CD8-positive, alpha-beta memory T cell (primary cell): Measurements from ENCODE around the gene NYAP1. TPM values are rescaled to one million over a fixed set of nuclear protein-coding genes. Genes with fewer than 3 reads are reported as not detected.
A peak's percentile ranks its signal among the peaks of the same experiment; 100 is the strongest.
"Not testable (repeated sequence)": the region's sequence is repeated elsewhere in the genome, so short reads cannot be mapped to it uniquely, and the experiment has no call there.

ENCODE experiments used
- CTCF ChIA-PET: fragments of 350-600 bp; sonication (Branson Sonifier 250); formaldehyde crosslinking; loops from one replicate; lab custom pipeline; 2021; ENCODE audit warnings: antibody characterized with exemption; lab: Charles Lee
- POLR2A ChIA-PET: fragments of 350-600 bp; sonication (Branson Sonifier 250); formaldehyde crosslinking; loops from one replicate; lab custom pipeline; 2021; ENCODE audit warnings: antibody characterized with exemption; lab: Charles Lee
- DNase-seq, 5 donors: peaks; one replicate each; pipeline versions ENCODE4 v3.0.0 to v3.0.0-alpha.2; 2020 to 2022; ENCODE audit warnings: mixed read lengths in 1 of 5
- H3K27ac ChIP-seq: one replicate; pipeline ENCODE4 v1.7.0; 2013; ENCODE audit warnings: low read depth, mild to moderate bottlenecking, low read length, moderate library complexity
- H3K27me3 ChIP-seq: 2 replicates; pipeline ENCODE4 v1.7.0; 2013; ENCODE audit warnings: low read length, mild to moderate bottlenecking; ENCODE audit not compliant: insufficient read depth, poor library complexity, severe bottlenecking
- H3K36me3 ChIP-seq: 2 replicates; pipeline ENCODE4 v1.7.0; 2013; ENCODE audit warnings: mild to moderate bottlenecking, low read length, moderate library complexity; ENCODE audit not compliant: insufficient read depth
- H3K4me1 ChIP-seq: 2 replicates; pipeline ENCODE4 v1.7.0; 2013; ENCODE audit warnings: mild to moderate bottlenecking, low read length, moderate library complexity; ENCODE audit not compliant: insufficient read depth
- H3K4me3 ChIP-seq: 2 replicates; pipeline ENCODE4 v1.7.0; 2013; ENCODE audit warnings: mild to moderate bottlenecking, low read length
- H3K9me3 ChIP-seq: 2 replicates; pipeline ENCODE4 v1.7.0; 2013; ENCODE audit warnings: mild to moderate bottlenecking, low read length
- H3K27ac Mint-ChIP-seq, 8 donors: one replicate each; pipeline ENCODE4 v1.8.0; 2020 to 2021; ENCODE audit warnings: mixed read lengths in 8 of 8, mild to moderate bottlenecking in 6 of 8, inconsistent platforms in 3 of 8, moderate library complexity in 3 of 8
- H3K27me3 Mint-ChIP-seq, 2 donors: one replicate each; pipeline ENCODE4 v1.8.0; 2020 to 2021; ENCODE audit warnings: mixed read lengths in 2 of 2, mild to moderate bottlenecking in 1 of 2, moderate library complexity in 1 of 2
- H3K36me3 Mint-ChIP-seq, 3 donors: one replicate each; pipeline ENCODE4 v1.8.0; 2020 to 2021; ENCODE audit warnings: mixed read lengths in 3 of 3, inconsistent platforms in 1 of 3, mild to moderate bottlenecking in 1 of 3
- H3K4me1 Mint-ChIP-seq, 3 donors: one replicate each; pipeline ENCODE4 v1.8.0; 2020 to 2021; ENCODE audit warnings: mixed read lengths in 3 of 3, inconsistent platforms in 1 of 3, mild to moderate bottlenecking in 1 of 3
- H3K4me3 Mint-ChIP-seq, 7 donors: one replicate each; pipeline ENCODE4 v1.8.0; 2020 to 2021; ENCODE audit warnings: mixed read lengths in 7 of 7, mild to moderate bottlenecking in 6 of 7, moderate library complexity in 4 of 7, inconsistent platforms in 2 of 7
- H3K9me3 Mint-ChIP-seq, 5 donors: one replicate each; pipeline ENCODE4 v1.8.0; 2020 to 2022; ENCODE audit warnings: mixed read lengths in 5 of 5, mild to moderate bottlenecking in 3 of 5, moderate library complexity in 2 of 5, inconsistent platforms in 1 of 5
- polyA plus RNA-seq: library from polyadenylated mRNA; unstranded; fragments of 300-500 nt; fragmentation: Illumina TruSeq; gene quantifications from one replicate; pipeline ENCODE4 v1.2.3, GENCODE V29; 2021
- total RNA-seq, 2 experiments: library from RNA; stranded (reverse); gene quantifications; one replicate each; pipeline ENCODE4 v1.2.3, GENCODE V29; 2021

The NYAP1 gene
- total and polyA plus RNA-seq, 3 experiments from 2014 or later = 0.13 to 0.18 TPM; not detected in 1

- peak overlapping the region; percentile 9 to 82 (median 70) for H3K4me3 Mint-ChIP-seq
- no peaks in the 10 kb centered on the region for H3K27me3 ChIP-seq
- H3K27ac ChIP-seq = no peak overlapping the region
- peak overlapping the region in 2 of 8 donors; percentile 10 to 14 for H3K27ac Mint-ChIP-seq
- DNase-seq = no peak
- no peaks in the 10 kb centered on the region for H3K36me3 ChIP-seq
- CTCF ChIA-PET = interaction anchor here (1.0 to 4.0 kb wide), 12 partner anchors 11 to 213 kb away, joined by 3 to 20 read pairs (median 4); partner anchors contain the start of genes POP7 and TSC22D4
- H3K4me3 ChIP-seq = peak overlapping the region; percentile 32
- H3K4me1 ChIP-seq = no peaks in the 10 kb centered on the region
- POLR2A ChIA-PET = interaction anchor here (0.5 to 1.5 kb wide), 5 partner anchors 8 to 96 kb away, joined by 3 read pairs; partner anchors contain the start of gene TSC22D4
- H3K9me3 ChIP-seq = no peaks in the 10 kb centered on the region
- H3K27me3 Mint-ChIP-seq = peaks cover 2 to 3% of the 10 kb centered on the region in 2 donors
- no peaks in the 10 kb centered on the region for H3K9me3 Mint-ChIP-seq
- no peaks in the 10 kb centered on the region for H3K36me3 Mint-ChIP-seq
- H3K4me1 Mint-ChIP-seq = peaks cover 6 to 22% (median 9%) of the 10 kb centered on the region in 3 donors
Measured at GRCh38 chr7:100492738-100493475, 9.2 kb downstream of the NYAP1 start.

GRCh38 chr7:100493476-100494264 is 9.9 kb downstream of the NYAP1 start:
- POLR2A ChIA-PET = interaction anchor here (0.5 to 1.5 kb wide), 5 partner anchors 8 to 96 kb away, joined by 3 read pairs; partner anchors contain the start of gene TSC22D4

GRCh38 chr7:100496509-100496908 is 12.8 kb downstream of the NYAP1 start:
- Histone ChIP-seq H3K4me3 (no peak overlapping the region), H3K4me1 (no peaks in the 10 kb centered on the region), H3K27me3 (no peaks in the 10 kb centered on the region), H3K27ac (no peak overlapping the region), H3K36me3 (no peaks in the 10 kb centered on the region), H3K9me3 (no peaks in the 10 kb centered on the region)
- CTCF ChIA-PET = interaction anchor here (1.4 kb wide), 2 partner anchors 14 to 23 kb away, joined by 3 to 5 read pairs; no protein-coding TSS in a partner anchor
- POLR2A ChIA-PET = interaction anchor here (0.8 kb wide), 1 partner anchor 35 kb away, joined by 3 read pairs; no protein-coding TSS in a partner anchor
- Mint-ChIP-seq H3K36me3 (no peaks in the 10 kb centered on the region), H3K9me3 (no peaks in the 10 kb centered on the region), H3K27me3 (peaks cover 2 to 3% of the 10 kb centered on the region in 2 donors), H3K4me3 (no peak overlapping the region), H3K27ac (peak overlapping the region in 1 of 8 donors; percentile 2), H3K4me1 (peaks cover 6 to 19% (median 9%) of the 10 kb centered on the region in 3 donors)
- no peak for DNase-seq

More at GRCh38 chr7:100493476-100494264, 9.9 kb downstream of the NYAP1 start:
- H3K36me3 Mint-ChIP-seq = no peaks in the 10 kb centered on the region
- Histone ChIP-seq H3K27ac (no peak overlapping the region), H3K36me3 (no peaks in the 10 kb centered on the region), H3K4me3 (peak overlapping the region; percentile 32), H3K27me3 (no peaks in the 10 kb centered on the region), H3K4me1 (no peaks in the 10 kb centered on the region), H3K9me3 (no peaks in the 10 kb centered on the region)
- peak overlapping the region; percentile 9 to 77 (median 70) for H3K4me3 Mint-ChIP-seq
- peak in 4 of 5 donors; percentile 18 to 64 (median 42) for DNase-seq
- H3K27ac Mint-ChIP-seq = peak overlapping the region in 1 of 8 donors; percentile 29
- peaks cover 2 to 3% of the 10 kb centered on the region in 2 donors for H3K27me3 Mint-ChIP-seq
- no peaks in the 10 kb centered on the region for H3K9me3 Mint-ChIP-seq
- CTCF ChIA-PET = interaction anchor here (1.0 to 4.0 kb wide), 10 partner anchors 11 to 212 kb away, joined by 3 to 20 read pairs (median 6); partner anchors contain the start of genes POP7 and TSC22D4
- H3K4me1 Mint-ChIP-seq = peaks cover 6 to 22% (median 9%) of the 10 kb centered on the region in 3 donors

GRCh38 chr7:100500743-100501142 is 17.0 kb downstream of the NYAP1 start:
- H3K36me3 Mint-ChIP-seq, H3K9me3 ChIP-seq, H3K27me3 Mint-ChIP-seq, H3K27ac Mint-ChIP-seq, H3K4me1 ChIP-seq, DNase-seq, POLR2A ChIA-PET, CTCF ChIA-PET, H3K4me3 Mint-ChIP-seq, H3K27me3 ChIP-seq, H3K27ac ChIP-seq, H3K9me3 Mint-ChIP-seq, H3K36me3 ChIP-seq, H3K4me1 Mint-ChIP-seq, H3K4me3 ChIP-seq: not testable (repeated sequence)

GRCh38 chr7:100504031-100504430 is 20.3 kb downstream of the NYAP1 start:
- H3K4me3 Mint-ChIP-seq, H3K4me3 ChIP-seq, DNase-seq, H3K27ac Mint-ChIP-seq, H3K27ac ChIP-seq, H3K4me1 Mint-ChIP-seq, H3K27me3 Mint-ChIP-seq, H3K36me3 Mint-ChIP-seq, H3K27me3 ChIP-seq, POLR2A ChIA-PET, H3K36me3 ChIP-seq, H3K9me3 Mint-ChIP-seq, H3K9me3 ChIP-seq, H3K4me1 ChIP-seq: not testable (repeated sequence)
- CTCF ChIA-PET = interaction anchor here (2.1 kb wide), 1 partner anchor 55 kb away, joined by 9 read pairs; no protein-coding TSS in a partner anchor

GRCh38 chr7:100504887-100505611 is 21.3 kb downstream of the NYAP1 start:
- Histone ChIP-seq H3K27ac (no peak overlapping the region), H3K27me3 (no peaks in the 10 kb centered on the region), H3K9me3 (no peaks in the 10 kb centered on the region), H3K4me1 (no peaks in the 10 kb centered on the region), H3K4me3 (no peak overlapping the region), H3K36me3 (no peaks in the 10 kb centered on the region)
- Mint-ChIP-seq H3K36me3 (no peaks in the 10 kb centered on the region), H3K9me3 (no peaks in the 10 kb centered on the region), H3K27ac (no peak overlapping the region), H3K4me1 (no peaks in the 10 kb centered on the region), H3K27me3 (peaks cover 0 to 1% of the 10 kb centered on the region in 2 donors), H3K4me3 (no peak overlapping the region)
- ChIA-PET CTCF (interaction anchor here (1.0 to 1.4 kb wide), 3 partner anchors 11 to 272 kb away, joined by 3 to 5 read pairs (median 3); partner anchors contain the start of gene NYAP1), POLR2A (no interaction called here)
- DNase-seq = no peak

GRCh38 chr7:100506356-100506923 is 22.7 kb downstream of the NYAP1 start:
- H3K9me3 Mint-ChIP-seq = no peaks in the 10 kb centered on the region
- H3K27ac ChIP-seq = no peak overlapping the region
- H3K27ac Mint-ChIP-seq = peak overlapping the region in 1 of 8 donors; percentile 40
- DNase-seq = no peak
- H3K27me3 ChIP-seq = no peaks in the 10 kb centered on the region
- peaks cover 0 to 1% of the 10 kb centered on the region in 2 donors for H3K27me3 Mint-ChIP-seq
- no peaks in the 10 kb centered on the region for H3K36me3 Mint-ChIP-seq
- no peaks in the 10 kb centered on the region for H3K9me3 ChIP-seq
- H3K4me3 ChIP-seq = no peak overlapping the region
- CTCF ChIA-PET = interaction anchor here (0.9 to 1.4 kb wide), 5 partner anchors 10 to 273 kb away, joined by 3 to 5 read pairs (median 3); partner anchors contain the start of gene NYAP1
- no peaks in the 10 kb centered on the region for H3K4me1 ChIP-seq
- H3K4me1 Mint-ChIP-seq = no peaks in the 10 kb centered on the region
- no peak overlapping the region for H3K4me3 Mint-ChIP-seq
- H3K36me3 ChIP-seq = no peaks in the 10 kb centered on the region
- POLR2A ChIA-PET = no interaction called here
